GM21526 (cell line): ENCODE measurements around the gene HBG2.

ENCODE experiments used
- ATAC-seq: cut with Tn5 transposase; IDR thresholded peaks from one replicate; pipeline ENCODE4 v1.9.1; 2021; ENCODE audit warnings: moderate library complexity; ENCODE audit not compliant: unreplicated experiment, low FRiP score

The HBG2 gene

DNA sequence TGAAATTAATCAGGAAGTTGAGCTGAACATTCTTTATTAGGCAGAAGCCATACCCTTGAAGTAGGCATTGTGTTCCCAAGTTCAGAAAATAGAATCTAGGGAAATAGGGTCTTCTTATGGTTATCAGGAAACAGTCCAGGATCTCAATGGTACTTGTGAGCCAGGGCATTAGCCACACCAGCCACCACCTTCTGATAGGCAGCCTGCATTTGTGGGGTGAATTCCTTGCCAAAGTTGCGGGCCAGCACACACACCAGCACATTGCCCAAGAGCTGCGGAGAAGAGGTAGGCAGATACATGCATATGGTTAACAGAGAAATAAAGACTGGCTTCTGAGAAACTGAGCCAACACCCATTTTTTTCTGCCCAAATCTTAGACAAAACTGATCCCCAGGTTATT lies 21.8 kb downstream of the HBG2 start:
- ATAC-seq = no peak

DNA sequence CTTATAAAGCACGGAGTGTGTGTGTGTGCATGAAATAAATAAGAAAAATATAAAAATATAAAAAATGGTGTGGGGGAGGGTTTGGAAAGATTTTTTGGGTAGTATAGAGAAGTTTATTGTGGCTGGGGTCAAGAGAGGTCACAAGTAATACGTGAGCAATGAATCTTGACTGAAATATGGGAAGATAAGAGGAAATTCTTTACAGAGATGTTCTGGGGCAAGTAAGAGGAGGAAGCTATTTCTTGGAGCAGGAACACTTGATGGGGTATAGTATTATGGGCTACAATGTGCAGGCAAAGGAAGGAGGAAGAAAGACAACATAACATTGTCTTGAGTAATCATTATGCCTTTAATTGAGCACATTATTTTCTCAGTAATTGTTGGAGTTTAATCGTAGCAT lies 22.4 kb downstream of the HBG2 start:
- ATAC-seq = no peak

- ATAC-seq = no peak
Measured at GRCh38 chr11:5231111-5231510, 23.5 kb downstream of the HBG2 start.

- ATAC-seq = no peak
Measured at GRCh38 chr11:5230266-5230665, 24.3 kb downstream of the HBG2 start.

GRCh38 chr11:5229796-5230195 lies 24.8 kb downstream of the HBG2 start:
- no peak for ATAC-seq

GRCh38 chr11:5229356-5229755 lies 25.2 kb downstream of the HBG2 start:
- no peak for ATAC-seq

GRCh38 chr11:5228124-5228523 lies 26.5 kb downstream of the HBG2 start:
- no peak for ATAC-seq

DNA sequence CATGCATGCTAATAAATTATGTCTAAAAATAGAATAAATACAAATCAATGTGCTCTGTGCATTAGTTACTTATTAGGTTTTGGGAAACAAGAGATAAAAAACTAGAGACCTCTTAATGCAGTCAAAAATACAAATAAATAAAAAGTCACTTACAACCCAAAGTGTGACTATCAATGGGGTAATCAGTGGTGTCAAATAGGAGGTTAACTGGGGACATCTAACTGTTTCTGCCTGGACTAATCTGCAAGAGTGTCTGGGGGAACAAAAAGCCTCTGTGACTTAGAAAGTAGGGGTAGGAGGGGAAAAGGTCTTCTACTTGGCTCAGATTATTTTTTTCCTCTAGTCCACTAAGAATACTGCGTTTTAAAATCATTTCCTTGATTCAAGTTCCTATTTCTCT lies 26.9 kb downstream of the HBG2 start:
- no peak for ATAC-seq

DNA sequence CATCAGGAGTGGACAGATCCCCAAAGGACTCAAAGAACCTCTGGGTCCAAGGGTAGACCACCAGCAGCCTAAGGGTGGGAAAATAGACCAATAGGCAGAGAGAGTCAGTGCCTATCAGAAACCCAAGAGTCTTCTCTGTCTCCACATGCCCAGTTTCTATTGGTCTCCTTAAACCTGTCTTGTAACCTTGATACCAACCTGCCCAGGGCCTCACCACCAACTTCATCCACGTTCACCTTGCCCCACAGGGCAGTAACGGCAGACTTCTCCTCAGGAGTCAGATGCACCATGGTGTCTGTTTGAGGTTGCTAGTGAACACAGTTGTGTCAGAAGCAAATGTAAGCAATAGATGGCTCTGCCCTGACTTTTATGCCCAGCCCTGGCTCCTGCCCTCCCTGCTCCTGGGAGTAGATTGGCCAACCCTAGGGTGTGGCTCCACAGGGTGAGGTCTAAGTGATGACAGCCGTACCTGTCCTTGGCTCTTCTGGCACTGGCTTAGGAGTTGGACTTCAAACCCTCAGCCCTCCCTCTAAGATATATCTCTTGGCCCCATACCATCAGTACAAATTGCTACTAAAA lies 27.8 kb downstream of the HBG2 start, which contains the start of gene HBB:
TSS of gene HBB (minus strand) at position 340 of the 579 bp plus-strand sequence. CDS start at position 290, 50 bp downstream.
- no peak for ATAC-seq

GRCh38 chr11:5225480-5225871 lies 29.1 kb downstream of the HBG2 start:
- no peak for ATAC-seq

GRCh38 chr11:5224538-5225479 lies 29.8 kb downstream of the HBG2 start:
- no peak for ATAC-seq

GRCh38 chr11:5223686-5224085 lies 30.9 kb downstream of the HBG2 start:
- no peak for ATAC-seq

- no peak for ATAC-seq
Measured at GRCh38 chr11:5223146-5223545, 31.4 kb downstream of the HBG2 start.

DNA sequence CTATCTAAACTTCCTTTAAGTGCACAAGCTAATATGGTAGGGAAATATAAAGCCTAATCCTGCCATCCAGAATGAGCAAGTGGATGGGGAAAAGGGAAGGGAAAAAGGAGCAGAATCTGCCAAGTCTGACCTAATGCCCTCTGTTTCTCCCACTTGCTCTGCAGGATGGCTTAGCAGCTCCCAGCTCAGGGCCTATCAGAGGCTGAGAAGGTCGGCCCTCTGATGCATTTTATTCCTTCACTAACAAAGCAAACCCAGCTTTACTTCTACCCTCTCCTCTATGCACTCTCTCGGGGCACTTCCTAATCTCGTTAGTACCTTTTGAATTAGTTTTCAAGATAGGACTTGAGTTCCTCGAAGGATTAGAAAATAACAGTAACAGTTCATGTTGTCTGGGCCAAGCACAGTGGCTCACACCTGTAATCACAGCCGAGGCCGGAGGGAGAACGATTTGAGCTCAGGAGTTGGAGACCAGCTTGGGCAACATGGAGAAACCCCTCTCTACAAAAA lies 44.1 kb downstream of the HBG2 start:
- ATAC-seq = no peak

GRCh38 chr11:5204787-5205186 lies 49.8 kb downstream of the HBG2 start:
- no peak for ATAC-seq

- ATAC-seq = no peak
Measured at GRCh38 chr11:5203366-5203765, 51.2 kb downstream of the HBG2 start.
